HG03571 (cell line): ENCODE results near the gene SHANK3.
"Not testable (repeated sequence)": the region's sequence is repeated elsewhere in the genome, so short reads cannot be mapped to it uniquely, and the experiment has no call there.

Experiments
- ATAC-seq: cut with Tn5 transposase; IDR thresholded peaks from one replicate; pipeline ENCODE4 v1.9.1; 2021; ENCODE audit not compliant: unreplicated experiment

SHANK3 gene

DNA sequence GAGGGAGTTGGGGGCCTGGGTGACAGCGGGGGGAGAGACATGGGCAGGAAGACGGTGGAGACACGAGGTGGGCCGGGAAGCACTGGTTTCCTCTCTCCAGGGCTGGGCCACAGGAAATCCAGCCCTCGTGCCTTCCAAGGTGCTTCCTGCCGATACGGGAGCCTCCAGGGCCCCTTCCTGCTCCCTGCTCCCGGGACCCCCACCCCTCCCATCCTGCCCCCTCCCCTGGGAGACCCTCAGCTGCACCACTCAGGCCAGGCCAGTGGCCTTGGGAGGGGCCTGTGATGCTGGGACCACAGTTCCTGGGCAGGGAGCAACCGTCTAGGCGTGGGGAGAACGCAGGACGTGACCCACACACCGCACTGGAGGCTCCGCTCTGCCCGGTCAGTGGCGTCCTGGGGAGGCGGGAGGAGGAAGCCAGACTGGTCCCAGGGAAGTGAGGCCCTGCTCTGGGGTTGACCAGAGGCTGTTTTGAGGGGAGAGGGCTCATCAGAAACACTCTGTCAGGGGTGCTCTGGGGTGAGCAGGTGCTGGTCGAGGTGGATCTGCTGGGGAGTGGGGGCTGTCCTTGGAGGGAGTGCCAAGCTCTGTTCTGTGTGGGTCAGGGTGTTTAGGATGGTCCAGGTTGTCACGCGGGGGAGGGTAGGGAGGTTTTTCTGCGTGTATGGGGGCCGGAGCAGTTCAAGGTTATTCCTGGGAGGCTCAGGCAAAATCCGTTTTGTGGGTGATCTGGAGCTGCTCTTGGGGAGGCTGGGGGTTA is at the start of gene SHANK3:
Gene SHANK3 (plus strand): TSS at position 353 of the 760 bp plus-strand sequence.
- ATAC-seq: no peak

DNA sequence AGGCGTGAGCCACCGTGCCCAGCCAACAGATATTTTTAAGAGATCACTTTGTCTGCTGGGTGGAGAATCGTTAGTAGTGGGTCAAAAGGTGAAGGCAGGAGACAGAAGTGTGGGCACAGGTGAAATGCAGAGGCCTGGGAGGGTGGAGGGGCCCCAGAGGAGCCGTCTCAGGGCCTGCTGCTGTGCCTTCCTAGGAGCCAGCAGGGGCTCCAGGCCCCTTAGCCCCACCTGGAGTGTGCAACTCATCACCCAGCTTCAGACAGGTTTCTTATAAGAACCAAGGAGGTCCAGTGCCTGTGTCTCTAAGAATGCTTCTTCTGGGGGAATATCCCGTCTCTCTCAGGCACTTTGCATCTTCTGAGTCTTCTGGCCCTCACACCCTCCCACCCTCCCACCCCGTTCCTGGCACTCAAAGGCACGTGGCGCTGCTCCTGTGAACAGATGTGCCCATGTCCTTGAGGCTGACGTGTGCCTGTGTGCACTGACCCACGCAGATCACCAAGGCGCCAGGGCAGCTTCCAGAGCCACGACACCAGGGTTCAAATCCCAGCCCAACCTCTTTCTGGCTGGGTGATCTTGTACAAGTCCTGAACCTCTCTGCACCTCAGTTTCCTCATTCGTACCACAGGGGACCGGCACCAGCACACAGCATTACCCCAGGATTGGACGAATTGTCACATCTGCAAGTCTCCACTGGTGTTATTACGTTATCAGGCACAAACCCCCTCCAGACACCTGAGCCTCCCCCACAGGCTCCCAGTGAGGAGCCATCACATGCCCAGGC is 48.1 kb upstream of the SHANK3 start:
- no peak for ATAC-seq

DNA sequence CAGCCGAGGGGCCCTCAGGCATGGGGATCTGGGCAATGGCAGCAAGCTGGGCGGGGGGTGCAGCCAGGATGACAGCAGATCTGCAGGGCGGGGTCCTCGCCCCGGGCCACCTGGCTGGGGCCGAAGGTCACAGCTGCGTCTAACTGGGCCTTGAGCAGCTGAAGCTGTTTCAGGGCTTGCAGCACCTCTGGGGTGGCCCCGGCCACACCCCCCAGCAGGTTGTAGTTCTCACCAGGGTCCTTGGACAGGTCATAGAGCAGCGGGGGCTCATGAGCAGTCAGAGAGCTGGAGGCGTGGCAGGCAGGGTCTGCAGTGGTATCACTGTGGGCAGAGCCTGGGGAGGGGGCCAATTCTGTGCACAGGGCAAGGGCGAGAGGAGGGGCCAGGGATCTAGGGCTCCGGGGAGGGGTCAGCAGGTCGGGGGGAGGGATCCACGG is 47.5 kb upstream of the SHANK3 start:
- no peak for ATAC-seq

DNA sequence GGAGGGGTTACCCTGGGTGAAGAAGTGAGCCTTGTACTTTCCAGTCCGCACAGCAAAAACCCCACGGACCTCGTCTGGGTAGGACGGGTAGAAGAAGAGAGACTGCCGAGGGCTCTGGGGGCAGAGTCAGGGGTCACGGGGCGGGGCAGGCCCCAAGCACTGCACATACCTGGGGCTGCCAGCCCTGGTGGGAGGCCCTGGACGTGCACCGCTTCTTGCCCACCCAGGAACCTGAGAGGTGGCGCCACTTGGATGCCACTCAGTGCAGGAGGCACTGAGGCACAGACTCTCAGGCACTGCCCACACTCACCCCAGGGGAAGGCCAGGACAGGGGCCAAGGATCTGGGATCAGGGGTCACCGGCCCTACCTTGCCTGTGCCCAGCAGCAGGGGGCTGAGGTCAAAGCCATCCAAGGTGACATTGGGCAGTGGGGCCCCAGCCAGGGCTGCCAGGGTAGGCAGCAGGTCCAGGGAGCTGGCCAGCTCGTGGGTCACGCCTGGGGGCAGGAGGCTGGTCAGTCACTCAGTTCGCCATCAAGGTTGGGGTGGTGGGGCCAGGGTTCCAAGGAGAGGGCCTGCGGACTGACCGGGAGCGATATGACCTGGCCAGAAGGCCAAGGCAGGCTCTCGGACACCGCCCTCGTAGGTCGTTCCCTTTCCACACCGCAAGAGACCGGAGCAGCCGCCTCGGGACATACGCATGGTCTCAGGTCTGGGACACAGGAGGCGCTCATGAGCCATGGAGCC is 46.9 kb upstream of the SHANK3 start:
- no peak for ATAC-seq

DNA sequence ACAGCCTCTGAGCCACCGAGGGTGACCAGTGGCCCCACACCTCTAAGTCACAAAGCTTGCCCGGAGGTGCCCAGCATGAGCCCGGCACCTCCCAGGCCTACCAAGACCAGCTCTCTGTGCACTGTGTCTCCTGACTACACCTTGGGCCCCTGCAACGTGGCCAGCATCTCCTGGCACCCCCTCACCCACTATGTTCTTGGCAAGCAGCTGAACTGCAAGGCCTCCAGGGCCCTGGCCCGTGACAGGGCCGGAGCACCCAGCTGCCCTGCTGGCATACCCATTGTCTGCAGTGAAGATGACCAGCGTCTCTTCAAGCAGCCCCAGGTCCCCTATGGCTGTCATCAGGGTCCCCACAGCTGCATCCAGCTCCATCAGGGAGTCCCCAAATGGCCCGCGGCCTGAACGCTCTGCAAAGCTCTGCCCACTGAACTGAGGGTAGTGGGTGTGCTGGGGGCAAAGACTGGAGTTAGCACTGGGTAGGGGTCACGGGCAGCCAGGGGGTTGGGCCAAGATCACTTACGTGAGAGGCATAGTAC is 46.2 kb upstream of the SHANK3 start:
- no peak for ATAC-seq

DNA sequence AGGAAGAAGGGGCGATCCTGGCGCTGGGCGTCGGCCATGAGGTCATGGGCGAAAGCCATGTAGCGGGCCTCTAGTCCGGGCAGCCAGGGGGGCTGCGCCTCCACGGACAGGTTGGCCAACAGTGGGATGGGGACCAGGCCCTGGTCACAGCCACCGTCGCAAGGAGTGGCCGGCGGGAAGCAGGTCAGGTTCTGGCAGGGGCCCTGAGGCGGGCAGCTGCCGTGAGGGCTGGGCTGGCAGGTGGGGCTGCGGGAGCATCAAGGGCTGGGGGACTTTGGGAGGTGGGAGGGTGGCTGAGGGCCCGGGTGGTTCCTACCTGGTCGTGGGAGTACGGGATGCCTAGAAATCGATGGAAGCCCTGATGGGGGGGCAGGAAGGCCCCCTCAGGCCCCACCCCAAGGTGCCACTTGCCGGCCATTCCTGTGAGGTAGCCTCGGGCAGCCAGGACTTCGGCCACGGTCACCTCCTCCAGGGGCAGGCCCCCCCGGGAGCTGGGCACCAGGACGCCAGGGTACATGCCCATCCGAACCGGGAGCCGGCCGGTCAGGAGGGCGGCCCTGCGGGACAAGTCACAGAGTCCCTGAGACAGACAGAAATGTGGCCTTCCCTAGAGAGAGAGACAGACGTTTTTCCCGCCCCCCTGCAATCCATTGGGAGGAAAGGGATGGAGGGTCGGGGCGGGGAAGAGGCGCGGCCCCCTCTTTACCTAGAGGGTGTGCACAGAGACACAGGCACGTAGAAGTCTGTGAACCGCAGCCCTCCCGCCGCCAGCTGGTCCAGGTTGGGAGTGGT is 45.6 kb upstream of the SHANK3 start:
- no peak for ATAC-seq

DNA sequence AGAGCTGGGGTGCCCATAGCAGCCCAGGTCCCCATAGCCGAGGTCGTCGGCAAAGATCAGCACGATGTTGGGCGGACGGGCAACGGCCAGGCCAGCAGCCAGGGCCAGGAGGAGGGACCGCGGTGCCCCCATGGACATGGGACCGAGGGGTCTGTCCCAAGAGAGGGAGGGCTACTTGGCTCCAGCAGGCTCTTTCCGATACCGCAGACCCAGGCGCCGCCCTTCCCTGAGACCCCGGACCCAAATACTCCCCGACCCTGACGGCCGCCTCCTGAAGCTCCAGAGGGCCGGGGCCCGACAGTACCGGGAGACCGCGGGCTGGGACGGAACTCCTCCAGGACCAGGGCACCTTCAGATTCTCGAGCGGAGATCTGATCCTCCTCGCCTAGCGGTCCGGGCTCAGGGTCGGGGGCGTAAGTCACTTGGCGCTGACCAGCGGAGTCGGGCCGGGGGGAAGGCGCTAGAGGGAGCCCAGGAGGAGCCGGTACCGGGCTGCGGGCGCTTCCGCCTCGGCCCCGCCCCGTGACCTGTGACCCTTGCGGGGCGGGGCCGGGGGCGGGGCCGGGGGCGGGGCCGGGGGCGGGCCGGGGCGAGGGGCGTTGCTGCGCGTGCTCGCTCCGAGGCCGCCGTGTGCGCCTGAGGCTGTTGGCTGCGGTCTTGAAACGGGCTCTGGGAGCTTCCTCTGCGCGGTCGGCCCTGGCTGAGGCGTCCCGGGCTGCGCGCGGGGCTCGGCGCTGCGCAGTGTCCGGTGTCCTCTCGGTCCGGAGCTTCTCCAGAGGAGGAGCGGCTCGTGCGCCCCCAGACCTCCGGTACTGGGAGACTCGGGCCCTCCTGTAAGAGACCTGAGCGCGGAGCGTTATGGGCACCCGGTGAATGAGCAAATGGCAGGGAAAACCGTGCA is 44.7 kb upstream of the SHANK3 start, which contains the start of gene ARSA:
Gene ARSA (minus strand): TSS at position 511 of the 901 bp plus-strand sequence. CDS start 373 bp downstream, at position 138.
- peak; percentile 54 for ATAC-seq

DNA sequence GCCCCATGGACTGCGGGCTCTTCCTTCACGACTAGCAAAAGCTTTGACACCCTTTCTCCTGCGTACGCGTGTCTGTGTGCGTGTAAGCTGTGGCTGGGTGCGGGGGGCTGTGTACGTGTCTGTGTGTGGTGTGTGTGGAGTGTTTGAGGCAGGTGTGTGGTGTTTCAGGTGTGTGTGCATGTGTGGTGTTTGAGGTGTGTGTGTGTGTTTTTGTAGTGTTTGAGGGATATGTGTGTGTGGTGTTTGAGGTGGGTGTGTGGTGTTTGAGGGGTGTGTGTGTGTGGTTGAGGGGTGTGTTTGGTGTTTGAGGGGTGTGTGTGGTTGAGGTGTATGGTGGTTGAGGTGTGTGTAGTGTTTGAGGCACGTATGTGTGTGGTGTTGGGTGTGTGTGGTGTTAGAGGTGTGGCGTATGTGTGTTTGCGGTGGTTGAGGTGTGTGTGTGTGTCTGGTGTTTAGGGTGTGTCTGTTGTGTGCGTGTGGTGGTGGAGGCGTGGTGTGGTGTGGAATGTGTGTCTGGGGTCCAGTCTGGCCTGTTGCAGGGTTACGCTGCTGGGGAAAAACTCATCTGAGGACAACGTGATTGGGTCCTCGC is 44.0 kb upstream of the SHANK3 start:
- ATAC-seq: peak; percentile 8

DNA sequence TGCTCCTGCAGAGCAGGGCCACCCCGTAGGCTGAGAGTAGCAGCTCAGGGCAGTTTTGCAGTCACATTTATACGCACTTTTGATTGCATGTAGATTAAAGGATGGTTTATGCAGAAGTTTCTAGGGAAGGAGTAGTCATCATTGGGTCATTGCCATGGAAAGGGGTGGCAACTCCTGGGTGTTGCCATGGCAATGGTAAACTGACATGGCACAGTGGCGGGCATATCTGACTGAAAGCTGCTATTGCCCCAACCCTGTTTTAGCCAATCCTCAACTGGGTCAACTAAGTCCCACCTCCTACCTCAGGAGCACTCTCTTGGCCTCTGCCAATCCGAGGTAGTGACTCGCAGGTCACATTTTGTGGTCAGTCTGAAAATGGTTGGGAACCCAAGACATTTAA is 42.2 kb upstream of the SHANK3 start:
- ATAC-seq: no peak

DNA sequence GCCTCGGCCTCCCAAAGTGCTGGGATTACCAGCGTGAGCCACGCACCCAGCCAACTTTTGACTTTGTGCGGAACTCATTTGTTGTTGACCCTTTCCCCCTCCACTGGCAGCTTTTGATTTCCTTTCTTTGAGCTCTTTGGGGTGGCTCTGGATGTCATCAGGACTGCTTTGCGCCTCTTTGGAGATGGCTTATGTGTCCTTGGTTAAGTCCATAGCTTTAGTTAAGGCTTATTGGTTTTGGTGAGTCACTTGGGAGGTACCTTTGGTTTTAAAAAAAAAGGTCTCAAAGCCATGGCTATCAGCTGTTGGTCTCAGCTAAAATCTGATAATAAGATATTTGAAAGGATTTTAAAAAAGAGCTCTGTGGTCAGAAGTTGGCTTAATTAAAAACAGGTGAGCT is 39.5 kb upstream of the SHANK3 start:
- ATAC-seq: no peak

DNA sequence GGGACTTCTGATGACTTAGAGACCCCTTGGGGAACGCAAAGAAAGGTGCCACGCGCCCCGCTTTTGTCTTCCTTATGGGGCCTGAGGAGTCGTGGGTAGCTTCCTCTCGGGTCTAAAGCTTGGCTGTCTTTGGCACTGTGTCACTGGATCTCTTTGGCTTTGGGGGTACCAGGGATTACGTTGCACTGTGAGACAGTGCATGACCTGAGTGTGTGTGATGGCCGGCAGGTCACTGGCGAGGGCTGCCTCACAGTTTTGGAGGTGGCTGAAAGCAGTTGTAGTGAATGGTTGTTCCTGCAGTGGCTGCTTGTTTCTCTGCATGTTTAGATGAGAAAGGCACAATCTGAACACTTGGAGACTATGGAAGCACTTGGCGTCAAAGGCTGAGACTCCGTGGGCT is 38.9 kb upstream of the SHANK3 start:
- ATAC-seq: no peak

DNA sequence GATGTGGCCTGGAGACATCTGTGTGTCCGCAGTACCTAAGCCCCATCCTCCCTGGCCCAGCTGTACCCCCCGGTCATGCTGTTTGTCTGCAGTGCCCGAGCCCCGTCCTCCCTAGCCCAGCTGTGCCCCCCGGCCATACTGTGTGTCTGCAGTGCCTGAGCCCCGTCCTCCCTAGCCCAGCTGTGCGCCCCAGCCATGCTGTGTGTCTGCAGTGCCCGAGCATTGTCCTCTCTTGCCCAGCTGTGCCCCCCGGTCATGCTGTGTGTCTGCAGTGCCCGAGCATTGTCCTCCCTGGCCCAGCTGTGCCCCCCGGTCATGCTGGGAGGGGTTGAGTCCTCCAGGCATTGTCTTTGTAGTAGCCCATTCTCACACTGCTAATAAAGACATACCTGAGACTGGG is 37.0 kb upstream of the SHANK3 start:
- ATAC-seq: no peak

DNA sequence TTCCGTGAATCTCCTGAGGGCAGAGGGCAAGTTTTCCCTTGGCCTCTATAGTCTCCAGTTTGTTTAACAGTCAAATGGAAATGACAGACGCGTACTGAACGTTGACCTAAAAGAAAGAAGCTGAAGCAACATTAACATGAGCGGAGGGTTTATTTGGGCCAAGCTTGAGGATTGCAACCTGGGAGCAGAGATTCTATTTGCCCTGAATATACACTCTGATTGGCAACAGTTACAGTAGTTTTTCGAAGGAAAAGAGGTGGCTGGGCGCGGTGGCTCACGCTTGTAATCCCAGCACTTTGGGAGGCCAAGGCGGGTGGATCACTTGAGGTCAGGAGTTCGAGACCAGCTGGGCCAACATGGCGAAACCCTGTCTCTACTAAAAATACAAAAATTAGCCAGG is 32.3 kb upstream of the SHANK3 start:
- not testable (repeated sequence) for ATAC-seq

DNA sequence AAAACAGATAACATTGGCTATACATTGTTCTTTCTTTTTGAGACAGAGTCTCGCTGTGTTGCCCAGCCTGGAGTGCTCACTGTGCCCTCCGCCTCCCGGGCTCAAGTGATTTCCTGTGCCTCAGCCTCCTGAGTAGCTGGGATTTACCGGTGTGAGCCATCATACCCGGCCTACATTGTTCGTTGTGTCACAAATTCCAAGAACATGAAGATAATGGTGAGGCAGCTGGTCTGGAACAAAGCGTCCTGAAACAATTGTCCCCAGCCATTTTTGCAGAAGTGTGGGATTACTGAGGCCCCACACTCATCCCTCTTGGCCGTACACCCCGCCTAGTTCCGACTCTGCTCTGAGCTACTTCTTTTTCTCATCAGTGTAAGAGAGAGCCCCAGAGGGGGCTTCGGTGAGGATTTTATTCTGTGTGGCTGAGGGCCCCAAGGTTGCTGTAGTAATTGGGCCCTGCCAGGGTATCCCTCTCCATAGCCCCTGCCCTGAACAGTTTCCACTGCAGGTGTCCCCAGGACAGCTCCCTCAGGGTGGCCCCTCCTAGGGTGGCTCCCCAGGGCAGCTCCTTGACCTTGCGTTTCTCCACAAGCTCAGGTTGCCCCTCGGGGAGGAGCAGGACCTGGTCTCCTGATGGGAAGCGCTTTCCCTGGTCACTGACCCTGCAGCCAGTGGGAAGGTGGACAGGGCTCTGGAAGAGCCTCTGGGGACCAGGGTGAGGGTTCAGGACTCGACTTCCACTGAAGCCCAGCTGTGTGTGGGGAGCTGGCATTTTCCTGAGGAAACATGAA is 31.6 kb upstream of the SHANK3 start:
- no peak for ATAC-seq

DNA sequence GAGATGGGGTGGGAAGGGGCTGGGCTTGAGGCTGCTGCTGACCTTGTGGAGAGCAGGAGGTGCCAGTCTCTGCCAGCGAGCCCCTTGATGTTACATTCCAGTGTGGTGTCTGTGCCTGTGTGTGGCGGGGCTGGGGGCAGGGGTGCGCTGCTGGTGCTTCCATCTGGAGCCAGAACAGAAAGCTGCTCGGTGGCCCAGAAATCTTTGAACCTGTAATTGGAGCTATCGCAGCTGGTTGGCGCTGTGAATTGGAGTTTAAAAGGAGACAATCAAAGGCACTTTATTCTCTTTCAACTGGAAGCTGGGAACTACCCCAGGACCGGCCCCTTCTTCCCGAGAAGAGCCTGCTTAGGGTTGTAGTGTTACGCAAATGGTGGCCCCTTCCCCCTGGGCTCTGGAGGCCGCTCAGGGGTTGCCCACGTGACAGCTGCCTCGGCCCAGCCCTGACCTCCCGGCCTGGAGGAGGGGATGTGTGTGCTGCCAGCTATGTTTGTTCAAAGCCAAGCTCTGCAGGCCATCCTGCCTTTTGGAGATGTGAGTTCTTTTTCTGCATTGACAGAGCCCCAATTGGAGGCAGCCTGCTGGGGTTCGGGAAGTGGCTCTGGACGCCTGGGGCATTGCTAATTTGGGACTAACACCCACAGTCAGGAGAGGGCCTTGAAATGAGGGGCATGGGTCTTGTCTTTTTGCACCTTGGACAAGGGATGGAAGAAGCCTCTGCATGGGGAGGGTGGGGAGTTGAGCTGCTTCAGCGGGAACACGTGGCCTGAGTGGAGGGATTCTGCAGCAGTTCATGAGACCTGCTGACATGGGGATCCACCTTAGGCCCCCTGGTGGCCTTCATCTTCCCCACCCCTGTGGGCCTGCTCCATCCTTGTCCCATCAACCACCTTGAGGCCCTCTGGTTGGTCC is 30.7 kb upstream of the SHANK3 start:
- ATAC-seq: no peak

DNA sequence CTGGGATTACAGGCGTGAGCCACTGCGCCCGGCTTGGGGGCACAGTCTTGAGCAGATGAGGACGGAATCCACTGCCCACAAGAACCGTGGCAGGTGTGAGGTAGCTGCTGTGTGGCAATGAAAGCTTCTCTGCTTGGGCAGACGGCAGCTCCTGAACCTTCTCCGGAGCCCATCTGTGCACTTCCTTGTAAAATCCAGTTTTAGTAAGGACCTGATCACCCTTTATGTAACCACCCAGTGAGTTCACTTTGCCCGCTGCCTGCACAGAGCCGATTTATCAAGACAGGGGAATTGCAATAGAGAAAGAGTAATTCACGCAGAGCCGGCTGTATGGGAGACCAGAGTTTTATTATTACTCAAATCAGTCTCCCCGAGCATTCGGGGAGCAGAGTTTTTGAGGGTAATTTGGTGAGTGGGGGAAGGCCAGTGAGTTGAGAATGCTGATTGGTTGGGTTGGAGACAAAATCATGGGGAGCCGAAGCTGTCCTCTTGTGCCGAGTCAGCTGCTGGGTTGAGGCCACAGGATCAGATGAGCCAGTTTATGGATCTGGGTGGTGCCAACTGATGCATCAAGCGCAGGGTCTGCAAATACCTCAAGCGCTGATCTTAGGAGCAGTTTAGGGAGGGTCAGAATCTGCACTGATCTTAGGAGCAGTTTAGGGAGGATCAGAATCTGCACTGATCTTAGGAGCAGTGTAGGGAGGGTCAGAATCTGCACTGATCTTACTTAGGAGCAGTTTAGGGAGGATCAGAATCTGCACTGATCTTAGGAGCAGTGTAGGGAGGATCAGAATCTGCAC is 29.4 kb upstream of the SHANK3 start:
- ATAC-seq: not testable (repeated sequence)

DNA sequence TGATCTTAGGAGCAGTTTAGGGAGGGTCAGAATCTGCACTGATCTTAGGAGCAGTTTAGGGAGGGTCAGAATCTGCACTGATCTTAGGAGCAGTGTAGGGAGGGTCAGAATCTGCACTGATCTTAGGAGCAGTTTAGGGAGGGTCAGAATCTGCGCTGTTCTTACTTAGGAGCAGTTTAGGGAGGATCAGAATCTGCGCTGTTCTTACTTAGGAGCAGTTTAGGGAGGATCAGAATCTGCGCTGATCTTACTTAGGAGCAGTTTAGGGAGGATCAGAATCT is 28.9 kb upstream of the SHANK3 start:
- not testable (repeated sequence) for ATAC-seq
